Loucy (cell line): ENCODE data around the gene SPRED2.

ENCODE experiments used
- CTCF ChIP-seq: fragments of 200-600 bp; sonication (generic); conservative IDR thresholded peaks from 2 replicates; pipeline ENCODE4 v1.5.1; 2014; ENCODE audit warnings: mild to moderate bottlenecking, antibody characterized with exemption, low read length
- EZH2phosphoT487 ChIP-seq: fragments of 200-600 bp; IDR thresholded peaks from 2 replicates; pipeline ENCODE4 v1.6.1; 2018; ENCODE audit warnings: antibody characterized with exemption, mild to moderate bottlenecking, moderate library complexity, borderline replicate concordance

- TF ChIP-seq CTCF (no peak), EZH2phosphoT487 (no peak)
Measured at GRCh38 chr2:65395621-65396347, 36.6 kb downstream of the SPRED2 start.
